KBM-7 (cell line): ENCODE results near the gene QPCTL.
"Not testable (repeated sequence)": the region's sequence is repeated elsewhere in the genome, so short reads cannot be mapped to it uniquely, and the experiment has no call there.

Experiments used
- DNase-seq: peaks from one replicate; pipeline ENCODE4 v3.0.0-alpha.2; 2015
- in situ Hi-C: fragments of 300-500 bp; cut with MboI; formaldehyde crosslinking; loops from 2 replicates; pipeline ENCODE4 v1.14.3; 2020; ENCODE audit warnings: low sequenced_read_pairs, low pct_unique_long_range_greater_than_20kb, mixed read lengths

Gene QPCTL

DNA sequence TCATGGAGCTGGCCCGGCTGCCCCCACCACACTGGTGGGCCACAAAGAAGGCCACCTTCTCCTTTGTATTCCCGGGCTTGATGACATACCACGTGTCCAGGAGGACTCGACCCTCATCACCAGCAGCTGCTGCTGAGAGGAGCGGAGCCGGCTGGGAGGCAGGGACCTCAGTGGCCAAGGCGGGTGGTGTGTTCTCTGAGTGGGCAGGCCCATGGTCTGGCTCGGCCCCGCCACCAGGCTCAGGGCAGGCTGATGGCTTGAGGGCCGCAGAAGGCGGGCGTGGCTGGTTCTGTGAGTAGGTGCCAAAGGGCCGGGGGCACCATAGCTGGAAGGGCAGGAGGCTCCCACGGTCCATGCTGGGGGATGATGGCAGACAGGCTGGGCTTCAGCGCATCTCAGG lies 20.7 kb downstream of the QPCTL start:
- in situ Hi-C loops, result no loop called here
- no peak for DNase-seq

DNA sequence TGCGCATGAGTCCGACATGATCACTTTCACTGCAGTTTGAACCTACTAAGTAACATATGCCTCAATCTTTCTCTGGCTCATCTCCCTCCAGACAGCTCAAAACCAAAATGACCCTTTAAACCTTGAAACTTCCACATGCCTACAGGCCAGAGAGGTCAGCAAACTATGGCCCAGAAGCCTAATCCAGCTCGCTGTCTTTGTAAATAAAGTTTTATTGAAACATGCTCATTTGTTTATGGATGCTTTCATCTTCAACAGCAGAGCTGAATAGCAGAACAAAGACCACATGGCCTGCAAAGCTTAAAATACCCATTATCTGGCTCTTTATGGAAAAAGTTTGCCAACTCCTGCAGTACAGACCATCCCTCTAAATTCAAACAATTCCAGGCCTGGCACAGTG lies 22.7 kb downstream of the QPCTL start:
- in situ Hi-C loops, result no loop called here
- no peak for DNase-seq

DNA sequence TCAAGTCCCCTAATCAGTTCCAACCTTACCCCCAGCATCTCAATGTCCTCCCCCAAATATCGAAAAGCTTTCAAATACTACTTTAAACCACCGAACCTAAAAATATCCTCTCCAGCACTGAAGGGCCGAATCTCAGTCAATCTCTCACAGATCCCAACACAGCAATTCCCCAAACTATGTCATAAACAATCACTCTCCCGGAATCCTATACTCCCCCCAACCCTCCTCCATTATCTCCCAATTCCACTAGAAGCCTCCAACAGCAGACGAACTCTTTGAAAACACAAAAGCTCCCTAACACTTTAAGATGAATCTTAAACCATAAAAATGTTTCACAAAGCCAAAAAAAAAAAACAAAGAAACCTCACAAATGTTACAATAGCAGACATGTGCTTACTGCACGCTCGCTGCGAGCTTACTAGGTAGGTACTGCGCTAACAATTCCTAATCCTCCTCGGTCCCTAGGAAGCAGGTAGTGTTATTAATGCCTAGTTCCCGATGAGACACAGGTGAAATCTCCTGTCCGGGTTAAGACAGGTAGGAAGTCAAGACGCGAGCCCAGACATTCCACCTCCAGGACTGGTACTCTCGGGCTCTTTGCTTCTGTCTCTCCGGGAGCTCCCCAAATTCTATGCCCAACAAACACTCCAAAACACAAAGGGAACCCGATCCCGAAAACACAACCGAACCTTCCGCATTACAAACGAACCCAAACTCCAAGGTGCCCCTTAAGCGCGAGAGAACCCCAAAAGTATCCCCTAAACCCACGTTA lies 24.1 kb downstream of the QPCTL start:
- in situ Hi-C loops, result no loop called here
- DNase-seq, result peak; percentile 28

DNA sequence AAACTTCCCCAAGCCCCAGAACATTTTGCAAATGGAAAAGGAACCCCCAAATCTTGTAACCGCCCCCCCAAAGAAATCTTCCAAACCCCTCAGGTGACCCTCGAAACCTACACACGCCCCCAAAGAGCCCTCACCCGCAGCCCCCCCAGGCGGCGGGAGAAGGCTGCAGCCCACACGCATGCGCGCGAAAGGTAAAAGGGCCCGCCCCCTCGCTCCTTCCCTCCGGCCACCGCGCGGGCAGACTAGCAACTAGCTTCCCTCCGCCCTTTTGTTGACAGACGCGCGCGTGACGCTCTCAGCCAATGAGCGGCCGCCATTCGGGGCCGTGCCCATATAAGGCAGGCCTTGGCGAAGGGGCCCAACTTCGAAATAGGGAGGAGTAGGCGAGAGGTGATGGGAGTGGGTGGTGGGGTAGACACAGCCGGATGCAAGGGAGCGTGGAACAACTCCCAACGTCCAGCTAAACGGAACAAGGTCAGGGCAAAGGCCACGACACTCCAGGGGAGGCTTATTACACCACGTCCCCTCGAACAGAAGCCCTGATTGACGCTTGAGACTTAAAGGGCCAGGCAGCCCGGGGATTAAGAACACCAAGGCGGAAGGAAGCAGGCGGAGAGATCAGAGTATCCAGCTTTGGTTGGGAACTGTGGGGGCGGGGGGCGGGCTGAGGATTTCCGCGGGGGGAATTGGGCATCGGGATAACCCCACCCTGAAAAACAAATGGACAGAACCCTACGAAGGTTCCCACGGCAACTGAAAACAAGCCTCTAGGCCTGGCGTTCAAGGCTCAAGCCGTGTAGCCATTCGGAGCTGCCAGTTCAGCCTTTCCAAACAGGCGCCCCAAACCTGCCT lies 24.9 kb downstream of the QPCTL start:
- in situ Hi-C loops, result no loop called here
- peak; percentile 100 for DNase-seq

DNA sequence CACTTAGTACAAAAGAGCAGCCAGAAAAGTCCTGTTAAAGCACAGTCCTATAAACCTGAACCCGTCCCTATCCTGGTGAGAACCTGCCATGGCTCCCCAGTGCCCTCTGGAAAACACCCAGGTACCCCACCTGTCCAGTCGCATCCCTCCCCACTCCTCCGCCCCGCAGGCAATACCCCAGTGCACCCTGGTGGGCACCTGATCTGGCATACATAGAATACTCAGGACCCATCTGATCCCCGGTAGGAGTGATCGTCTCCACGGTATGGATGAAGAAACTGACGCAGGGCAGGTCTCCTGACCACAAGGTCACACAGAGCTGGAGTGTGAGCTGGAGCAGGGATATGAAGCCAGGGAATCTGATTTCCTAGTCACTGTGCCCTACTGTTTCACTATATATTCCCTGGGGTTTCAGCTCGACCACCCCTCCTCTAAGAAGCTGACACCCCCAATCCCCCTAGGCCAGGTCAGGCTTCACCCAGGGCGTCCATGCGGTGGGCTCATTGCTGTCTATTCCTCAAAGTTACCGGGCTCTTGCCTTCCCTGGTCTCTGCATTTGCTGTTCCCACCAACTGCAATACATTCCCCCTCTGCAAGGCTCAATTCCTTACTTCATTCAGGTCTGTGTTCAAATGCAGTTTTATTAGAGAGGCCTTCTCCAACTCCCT lies 25.7 kb downstream of the QPCTL start:
- in situ Hi-C loops, result no loop called here

DNA sequence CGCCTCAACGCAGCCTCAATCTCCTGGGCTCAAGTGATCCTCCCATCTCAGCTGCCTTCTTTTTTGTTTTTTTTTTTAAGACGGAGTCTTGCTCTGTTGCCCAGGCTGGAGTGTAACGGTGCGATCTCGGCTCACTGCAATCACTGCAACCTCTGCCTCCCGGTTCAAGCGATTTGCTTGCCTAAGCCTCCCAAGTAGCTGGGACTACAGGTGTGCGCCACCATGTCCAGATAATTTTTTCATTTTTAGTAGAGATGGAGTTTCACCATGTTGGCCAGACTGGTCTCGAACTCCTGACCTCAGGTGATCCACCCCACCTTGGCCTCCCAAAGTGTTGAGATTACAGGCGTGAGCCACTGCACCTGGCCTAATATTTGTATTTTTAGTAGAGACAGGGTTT lies 27.6 kb downstream of the QPCTL start:
- in situ Hi-C loops, DNase-seq: not testable (repeated sequence)

More for the DNA sequence above, 25.7 kb downstream of the QPCTL start:
- no peak for DNase-seq

DNA sequence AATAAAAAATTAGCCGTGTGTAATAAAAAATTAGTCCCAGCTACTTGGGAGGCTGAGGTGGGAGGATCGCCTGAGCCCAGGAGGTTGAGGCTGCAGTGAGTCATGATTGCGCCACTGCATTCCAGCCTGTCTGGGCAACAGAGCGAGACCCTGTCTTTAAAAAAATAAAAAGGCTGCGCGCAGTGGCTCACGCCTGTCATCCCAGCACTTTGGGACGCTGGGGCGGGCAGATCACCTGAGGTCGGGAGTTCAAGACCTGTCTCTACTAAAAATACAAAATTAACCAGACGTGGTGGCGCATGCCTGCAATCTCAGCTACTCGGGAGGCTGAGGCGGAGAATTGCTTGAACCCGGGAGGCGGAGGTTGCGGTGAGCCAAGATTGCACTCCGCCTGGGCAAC lies 36.2 kb downstream of the QPCTL start:
- in situ Hi-C loops, result not testable (repeated sequence)

DNA sequence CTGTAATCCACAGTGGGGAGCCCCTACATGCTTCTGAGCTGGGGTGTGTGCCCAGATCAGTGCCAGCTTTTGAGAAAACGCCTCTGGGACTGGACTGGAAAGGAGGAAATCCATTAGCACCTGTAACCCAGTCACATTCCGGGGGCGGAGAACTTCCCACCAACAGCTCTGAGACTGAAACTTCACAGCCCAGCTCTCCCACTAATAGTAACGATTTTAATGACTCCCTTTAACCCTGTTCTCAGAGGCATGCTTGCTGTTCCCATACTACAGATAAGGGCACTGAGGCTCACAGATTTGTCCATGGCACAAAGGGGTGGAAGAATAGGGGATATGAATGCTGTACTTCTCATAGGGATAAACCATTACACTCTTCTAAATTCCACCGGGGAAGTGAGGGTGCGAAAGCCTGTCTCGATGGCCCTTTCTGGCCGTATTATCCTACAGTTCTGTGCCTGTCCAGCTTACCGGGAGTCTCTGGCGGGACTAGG lies 37.4 kb downstream of the QPCTL start:
- in situ Hi-C loops, result no loop called here
- no peak for DNase-seq

More for the DNA sequence above, 36.2 kb downstream of the QPCTL start:
- not testable (repeated sequence) for DNase-seq

DNA sequence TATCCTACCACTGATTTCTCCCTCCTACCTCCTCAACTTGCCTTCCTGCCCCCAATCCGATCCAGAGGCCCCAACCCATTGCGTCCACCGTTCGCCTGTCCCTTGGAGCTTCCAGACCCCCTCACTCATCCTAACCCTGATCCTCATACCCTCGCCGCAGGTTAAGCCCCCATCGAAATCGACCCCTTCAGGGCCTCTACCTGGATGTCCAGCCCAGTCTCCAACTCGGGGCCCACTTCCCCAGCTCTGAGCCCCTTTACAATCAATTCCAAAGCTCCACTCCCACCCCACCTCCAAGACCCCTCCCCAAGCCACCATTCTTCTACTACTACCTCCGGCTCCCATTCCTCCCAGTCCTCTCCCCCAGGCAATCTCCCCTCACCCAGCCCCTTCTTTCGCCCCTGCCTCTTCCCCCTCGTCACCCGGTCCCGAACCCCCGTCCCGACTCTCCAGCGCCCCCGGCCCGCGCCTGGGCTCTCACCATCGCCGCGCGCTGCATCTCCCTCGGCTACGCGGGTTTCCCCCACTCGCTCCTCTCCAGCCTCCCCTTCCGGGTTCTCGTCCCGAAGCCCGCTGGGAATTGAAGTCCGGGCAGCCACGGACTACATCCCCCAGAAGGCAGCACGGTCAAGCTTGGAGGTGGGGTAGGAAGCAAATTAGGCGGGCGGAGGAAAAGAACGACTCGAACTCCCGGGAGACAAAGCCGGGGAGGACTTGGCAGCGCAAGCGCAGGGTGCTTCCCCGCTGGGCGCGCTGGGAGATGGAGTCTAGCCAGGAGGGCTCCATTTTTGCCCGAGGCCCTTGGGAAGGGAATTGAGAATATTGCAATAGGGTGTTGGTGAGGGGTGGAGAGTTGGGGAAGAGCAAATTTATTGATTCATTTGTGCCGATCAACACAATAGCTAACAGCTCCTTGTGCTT lies 38.2 kb downstream of the QPCTL start, which contains the start of gene FBXO46:
Gene FBXO46 (minus strand): TSS at position 529 of the 921 bp plus-strand sequence. CDS start 17,401 bp downstream, outside the sequence.
- in situ Hi-C loops, result no loop called here
- DNase-seq, result peak; percentile 99

DNA sequence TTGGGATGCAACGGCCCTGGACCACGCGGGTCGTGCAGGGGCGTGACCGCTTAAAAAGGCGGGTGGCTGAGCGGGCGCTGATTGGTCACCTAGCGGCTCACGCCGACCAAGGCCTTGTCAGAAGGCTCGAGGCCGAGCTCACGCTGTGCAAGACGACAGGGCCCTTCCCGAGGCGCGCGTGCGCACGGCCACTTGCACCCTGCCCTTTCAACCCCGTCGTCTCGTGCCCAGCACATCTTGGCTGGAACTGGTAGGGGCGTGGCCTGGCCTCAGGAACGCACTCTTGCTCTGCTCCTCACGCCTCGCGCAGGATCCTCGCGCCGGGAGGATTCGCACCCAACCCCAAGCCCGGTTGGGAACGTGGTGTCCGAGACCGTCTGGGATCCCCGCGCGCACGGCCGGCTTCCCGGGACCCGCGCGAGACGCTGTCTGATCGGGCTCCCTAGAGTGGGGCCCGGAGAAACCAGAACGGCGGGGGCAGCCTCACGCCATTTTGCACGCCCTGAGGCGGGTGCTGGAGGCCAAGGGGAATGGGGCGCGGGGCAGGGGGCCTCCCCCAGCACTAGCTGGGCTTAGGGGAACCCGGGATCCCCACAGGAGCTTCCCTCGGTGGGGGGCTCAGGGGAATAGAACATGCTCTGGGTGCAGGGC lies 40.8 kb downstream of the QPCTL start, which contains the start of gene MEIOSIN:
Gene MEIOSIN (plus strand): TSS at position 280 of the 651 bp plus-strand sequence. CDS start 1,938 bp downstream, outside the sequence.
- in situ Hi-C loops, result no loop called here
- DNase-seq, result no peak

DNA sequence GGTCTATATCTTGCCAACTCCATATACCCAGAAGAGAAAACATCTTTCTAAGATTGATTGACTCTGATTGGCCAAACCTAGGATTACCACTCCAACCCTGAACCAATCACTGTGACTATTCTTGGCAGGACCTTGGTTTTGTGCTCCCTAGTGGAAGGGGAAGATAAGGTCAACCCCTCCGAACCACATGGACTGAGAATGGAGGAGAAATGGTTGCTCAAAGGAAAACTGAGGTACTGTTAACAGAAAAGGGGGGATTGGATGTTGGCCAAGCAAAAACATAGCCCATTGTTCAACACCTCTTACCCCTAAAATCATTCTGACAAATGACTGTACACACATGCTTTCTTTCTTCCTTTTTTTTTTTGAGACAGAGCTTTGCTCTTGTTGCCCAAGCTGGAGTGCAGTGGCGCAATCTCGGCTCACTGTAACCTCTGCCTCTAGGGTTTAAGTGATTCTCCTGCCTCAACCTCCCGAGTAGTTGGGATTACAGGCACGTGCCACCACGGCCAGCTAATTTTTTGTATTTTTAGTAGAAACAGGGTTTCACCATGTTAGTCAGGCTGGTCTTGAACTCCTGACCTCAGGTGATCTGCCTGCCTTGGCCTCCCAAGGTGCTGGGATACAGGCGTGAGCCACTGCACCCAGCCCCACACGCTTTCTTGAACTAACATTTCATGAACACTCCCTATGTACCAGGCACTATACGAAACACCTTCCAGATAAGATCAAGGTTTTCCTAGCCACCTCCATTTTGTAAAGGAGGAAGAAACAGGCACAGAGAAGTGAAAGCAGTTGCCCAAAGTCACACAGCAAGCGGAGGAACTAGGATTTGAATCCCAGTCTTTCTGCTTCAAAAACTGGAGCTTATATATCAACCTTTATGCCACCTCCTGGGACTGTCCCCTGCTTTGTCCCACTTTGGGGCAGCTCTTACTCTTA lies 47.3 kb downstream of the QPCTL start:
- peak; percentile 49 for DNase-seq
- in situ Hi-C loops, result no loop called here

DNA sequence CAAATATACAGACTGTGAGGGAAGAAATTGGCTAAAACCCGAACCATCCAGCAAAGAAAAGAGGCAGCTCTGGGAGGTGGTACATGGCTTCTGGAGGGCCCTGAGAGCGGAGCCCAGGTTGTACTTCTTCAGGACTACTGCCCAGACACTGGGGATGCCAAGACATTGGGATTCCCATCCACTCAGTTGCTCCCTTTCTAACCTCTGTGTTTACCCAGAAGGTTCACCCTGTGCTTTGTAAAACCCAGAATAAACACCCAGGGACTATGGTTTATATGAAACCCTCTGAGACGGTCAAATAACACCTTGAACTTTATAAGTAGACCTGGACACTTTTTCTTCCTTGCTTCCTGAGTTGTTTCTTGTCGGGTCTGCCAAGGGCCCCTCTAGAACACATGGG lies 50.5 kb downstream of the QPCTL start:
- in situ Hi-C loops, result no loop called here
- no peak for DNase-seq

DNA sequence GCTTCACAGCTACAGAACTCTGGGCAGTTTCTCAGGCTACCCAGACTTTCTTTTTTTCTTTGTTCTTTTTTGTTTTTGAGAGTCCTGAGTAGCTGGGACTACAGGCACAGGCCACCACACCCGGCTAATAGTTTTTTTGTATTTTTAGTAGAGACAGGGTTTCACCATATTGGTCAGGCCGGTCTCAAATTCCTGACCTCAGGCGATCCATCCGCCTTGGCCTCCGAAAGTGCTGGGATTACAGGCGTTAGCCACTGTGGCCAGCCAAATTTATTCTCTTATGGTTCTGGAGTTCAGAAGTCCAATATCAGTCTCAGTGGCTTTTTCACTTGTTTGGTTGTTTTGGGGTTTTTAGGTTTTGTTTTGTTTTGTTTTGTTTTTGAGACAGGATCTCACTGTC lies 53.1 kb downstream of the QPCTL start:
- in situ Hi-C loops, result no loop called here
- DNase-seq, result no peak

DNA sequence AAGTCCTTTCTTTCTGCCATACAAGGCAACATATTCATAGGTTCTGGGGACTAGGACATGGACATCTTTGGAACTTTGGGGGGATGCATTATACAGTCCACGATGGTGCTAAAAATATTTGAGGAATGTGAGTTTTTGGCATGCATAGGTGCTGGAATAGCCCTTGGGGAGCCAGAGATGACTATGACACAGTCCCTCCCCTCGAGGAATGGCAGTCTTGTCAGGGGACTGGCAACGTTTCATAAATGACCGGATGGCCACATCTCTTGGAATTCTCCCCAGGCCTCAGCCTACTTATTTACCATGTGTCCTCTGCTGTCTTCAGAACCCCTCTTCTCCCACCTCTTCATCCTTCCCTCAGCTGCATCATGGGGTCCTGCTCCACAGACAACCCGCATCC lies 54.4 kb downstream of the QPCTL start:
- in situ Hi-C loops, result no loop called here
- DNase-seq, result no peak

DNA sequence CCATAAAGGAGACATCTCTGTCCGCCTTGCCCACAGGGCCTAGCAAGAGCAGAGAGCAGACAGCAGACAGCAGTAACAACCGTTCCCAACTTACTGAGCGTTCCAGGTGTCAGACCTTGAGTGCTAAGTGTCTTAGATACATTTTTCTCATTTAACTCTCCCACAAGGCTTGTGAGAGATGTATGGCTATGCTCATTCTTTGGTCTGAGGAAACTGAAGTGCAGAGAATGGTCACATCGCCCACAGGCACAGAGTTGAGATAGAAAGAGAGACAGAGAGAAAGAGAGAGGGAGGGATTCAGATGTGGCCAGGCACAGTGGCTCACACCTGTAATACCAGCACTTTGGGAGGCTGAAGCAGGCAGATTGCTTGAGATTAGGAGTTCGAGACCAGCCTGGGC lies 55.0 kb downstream of the QPCTL start:
- DNase-seq, result no peak
- in situ Hi-C loops, result no loop called here

DNA sequence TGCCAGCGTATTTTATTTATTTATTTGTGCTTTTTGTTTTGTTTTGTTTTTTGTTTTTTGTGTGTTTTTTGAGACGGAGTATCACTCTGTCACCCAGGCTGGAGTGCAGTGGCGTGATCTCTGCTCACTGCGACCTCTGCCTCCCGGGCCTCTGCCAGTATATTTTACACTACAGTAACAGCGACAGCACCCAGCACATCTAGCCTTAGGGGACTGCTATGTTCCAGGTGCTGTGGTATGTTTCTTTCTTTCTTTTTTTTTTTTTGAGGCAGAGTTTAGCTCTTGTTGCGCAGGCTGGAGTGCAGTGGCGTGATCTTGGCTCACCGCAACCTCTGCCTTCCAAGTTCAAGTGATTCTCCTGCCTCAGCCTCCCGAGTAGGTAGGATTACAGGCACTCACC lies 59.0 kb downstream of the QPCTL start:
- DNase-seq, in situ Hi-C loops: not testable (repeated sequence)

DNA sequence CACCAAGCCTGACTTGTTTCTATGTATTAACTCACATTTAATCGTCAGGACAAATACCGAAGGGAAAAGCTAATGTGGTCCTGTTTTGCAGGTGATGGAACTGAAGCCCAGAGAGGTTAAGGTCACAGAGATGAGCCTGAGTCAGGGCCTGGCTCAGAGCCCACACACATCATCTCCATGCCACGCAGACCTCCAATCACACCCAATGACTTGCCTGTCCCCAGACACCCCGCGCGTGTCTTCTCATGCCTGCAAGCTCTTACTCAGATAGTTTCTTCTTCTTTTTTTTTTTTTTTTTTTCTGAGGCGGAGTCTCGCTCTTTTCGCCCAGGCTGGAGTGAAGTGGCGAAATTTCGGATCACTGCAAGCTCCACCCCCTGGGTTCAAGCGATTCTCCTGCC lies 60.2 kb downstream of the QPCTL start:
- in situ Hi-C loops, result no loop called here
- DNase-seq, result no peak
